GM21526 (cell line): ENCODE data around the gene RDH16.
"Not testable (repeated sequence)": the region's sequence is repeated elsewhere in the genome, so short reads cannot be mapped to it uniquely, and the experiment has no call there.

Source experiments
- ATAC-seq: cut with Tn5 transposase; IDR thresholded peaks from one replicate; pipeline ENCODE4 v1.9.1; 2021; ENCODE audit warnings: moderate library complexity; ENCODE audit not compliant: unreplicated experiment, low FRiP score

Gene RDH16

DNA sequence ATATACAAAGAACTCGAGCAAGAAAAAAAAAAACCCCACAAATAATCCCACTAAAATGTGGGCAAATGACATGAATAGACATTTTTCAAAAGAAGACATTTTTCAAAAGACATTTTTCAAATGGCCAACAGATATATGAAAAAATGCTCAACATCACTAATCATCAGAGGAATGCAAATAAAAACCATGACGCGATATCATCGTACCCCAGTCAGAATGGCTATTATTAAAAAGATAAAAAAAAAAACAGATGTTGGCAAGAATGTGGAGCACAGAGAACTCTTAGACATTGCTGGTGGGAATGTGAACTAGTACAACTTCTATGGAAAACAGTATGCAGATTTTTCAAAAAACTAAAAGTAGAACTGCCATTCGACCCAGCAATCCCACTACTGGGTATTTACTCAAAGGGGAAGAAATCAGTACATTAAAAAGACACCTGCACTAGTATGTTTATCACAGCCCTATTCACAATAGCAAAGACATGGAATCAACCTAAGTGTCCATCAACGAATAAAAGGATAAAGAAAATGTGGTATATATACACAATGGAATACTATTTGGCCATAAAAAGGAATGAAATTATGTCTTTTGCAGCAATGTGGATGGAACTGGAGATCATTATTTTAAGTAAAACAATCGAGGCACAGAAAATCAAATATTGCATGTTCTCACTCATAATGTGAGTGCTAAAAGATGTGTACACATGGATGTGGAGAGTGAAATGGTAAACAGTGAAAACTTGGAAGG is 32.6 kb upstream of the RDH16 start:
- no peak for ATAC-seq

DNA sequence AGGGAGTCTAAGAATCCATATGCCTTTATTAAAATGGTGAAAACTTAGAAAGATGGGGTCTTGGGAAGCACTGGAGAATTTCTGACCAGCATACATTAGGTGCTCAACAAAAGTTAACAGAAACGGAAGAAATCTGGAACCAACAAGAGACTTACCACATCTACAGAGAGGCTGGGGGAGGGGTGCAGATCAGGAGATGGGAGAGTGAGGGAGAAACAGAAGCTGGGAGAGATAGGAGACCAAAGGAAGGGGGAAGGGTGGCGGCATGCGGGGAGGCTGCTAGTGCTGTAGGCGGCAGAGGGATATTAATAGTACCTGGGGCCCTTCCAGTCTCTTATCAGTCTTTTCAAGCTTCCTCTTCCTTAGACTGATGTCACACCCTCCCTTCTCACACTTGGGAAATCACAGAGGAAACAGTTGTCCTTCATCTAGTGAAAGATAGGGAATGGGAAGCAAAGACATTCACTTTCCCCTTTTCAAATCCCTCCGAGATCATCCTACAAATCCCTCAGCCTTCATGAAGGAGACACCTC is 30.9 kb upstream of the RDH16 start:
- no peak for ATAC-seq

DNA sequence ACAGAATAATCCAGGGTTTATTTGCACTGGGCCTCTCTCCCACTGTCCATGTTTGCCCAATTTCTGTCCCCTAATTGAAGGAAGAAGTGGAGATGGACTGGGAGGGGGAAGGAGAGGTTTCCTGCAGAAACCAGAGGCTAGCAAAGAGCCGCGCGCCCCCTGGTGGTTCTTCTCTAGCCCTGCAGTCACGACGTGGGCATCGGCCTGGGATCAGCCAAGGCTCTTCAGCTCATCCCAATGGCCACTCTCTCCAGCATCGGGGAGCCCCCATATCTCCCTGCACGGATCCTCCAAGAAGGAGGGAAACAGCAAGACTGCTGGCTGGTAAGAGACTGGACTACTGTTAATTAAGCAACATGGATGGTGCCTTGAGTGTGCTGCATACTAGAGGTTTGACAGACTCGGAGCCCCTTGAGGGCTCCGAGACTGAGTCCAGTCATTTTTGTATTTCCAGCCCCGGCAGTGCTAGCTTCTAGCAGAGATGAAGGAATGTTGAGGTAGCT is 30.2 kb upstream of the RDH16 start:
- peak; percentile 58 for ATAC-seq

DNA sequence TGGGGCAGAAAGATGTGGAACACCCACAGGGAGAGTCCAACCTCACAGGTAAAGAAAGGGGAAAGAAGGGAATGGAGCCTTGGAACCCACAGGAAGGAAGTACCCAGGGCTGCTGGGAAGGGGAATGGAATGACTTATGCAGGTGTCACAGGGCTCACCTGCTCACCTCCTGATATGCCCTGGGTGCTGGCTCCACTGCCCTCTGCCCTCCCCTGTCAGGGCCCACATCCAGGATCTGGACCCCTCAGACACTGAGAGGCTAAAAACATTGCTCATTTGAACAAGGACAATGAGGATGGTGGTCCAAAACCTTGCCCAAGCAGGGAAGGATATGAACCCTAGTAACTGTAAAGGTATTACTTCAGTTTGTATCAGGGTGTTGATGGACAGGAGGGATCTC is 29.6 kb upstream of the RDH16 start:
- no peak for ATAC-seq

DNA sequence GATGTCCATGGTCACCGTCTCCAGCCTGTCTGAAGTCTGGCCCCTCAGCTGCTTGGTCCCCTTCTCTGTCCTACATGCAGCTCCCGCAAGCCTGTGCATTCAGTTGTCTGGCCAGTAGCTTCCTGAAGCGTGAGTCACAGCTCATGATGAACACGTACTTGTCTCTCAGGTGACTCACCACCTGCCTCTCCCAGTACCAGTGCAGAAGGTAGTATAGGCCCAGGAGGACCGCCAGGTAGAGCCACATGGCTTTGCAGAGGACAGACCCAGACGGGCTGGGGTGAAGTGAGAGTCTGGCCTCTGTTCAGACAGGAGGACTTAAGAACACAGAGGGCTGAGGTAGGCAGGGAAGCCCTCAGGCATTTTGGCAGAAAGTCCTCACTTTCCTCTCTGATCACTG is 28.3 kb upstream of the RDH16 start:
- not testable (repeated sequence) for ATAC-seq

DNA sequence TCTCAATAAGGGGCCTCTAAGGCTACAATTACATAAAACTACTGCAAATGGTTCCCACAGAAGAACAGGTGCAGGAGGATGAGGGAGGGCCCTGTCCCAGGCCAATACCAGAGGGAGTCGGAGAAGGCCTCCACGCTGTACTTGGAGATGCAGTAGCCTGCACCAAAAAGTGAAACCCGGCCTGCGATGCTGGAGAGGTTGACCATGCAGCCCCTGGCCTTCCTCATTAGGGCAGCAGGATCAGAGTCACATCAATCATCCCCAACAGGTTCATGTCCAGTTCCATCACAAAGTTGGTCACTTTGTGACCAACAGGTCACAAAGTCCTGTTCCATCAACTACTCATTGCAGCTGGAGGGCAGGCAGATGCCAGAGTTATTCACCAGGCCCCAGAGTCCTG is 26.0 kb upstream of the RDH16 start:
- no peak for ATAC-seq

DNA sequence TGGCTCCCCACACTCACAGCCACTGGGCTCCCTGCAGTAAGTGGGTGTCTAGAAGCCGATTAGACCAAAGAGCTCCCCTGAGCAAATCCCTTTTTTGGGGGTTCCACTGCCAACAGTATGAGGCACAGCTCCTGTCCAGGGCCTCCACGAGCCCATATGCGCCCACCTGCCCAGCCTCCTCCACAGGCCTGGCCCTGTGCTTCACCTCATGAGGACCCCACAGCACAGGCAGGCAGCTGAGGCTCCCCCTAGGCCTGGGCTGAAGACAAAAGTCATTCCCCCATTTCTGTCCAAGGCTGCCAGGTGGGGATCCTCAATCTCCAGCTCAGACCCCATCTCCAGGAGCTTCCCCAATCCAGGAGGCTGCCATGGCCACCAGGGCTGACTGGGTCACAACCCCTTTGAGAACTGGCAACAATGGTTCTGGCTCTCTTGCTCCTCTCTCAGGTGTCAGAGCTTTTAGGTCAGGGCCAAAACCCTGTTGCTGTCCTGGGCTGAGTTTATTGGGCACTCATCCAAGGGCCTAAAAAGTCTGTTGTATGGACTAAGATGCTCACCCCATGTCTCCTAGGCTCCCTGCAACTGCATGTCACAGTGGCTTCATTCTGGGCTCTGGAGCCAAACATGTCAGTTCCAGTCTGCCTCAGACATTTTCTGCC is 25.3 kb upstream of the RDH16 start:
- not testable (repeated sequence) for ATAC-seq

DNA sequence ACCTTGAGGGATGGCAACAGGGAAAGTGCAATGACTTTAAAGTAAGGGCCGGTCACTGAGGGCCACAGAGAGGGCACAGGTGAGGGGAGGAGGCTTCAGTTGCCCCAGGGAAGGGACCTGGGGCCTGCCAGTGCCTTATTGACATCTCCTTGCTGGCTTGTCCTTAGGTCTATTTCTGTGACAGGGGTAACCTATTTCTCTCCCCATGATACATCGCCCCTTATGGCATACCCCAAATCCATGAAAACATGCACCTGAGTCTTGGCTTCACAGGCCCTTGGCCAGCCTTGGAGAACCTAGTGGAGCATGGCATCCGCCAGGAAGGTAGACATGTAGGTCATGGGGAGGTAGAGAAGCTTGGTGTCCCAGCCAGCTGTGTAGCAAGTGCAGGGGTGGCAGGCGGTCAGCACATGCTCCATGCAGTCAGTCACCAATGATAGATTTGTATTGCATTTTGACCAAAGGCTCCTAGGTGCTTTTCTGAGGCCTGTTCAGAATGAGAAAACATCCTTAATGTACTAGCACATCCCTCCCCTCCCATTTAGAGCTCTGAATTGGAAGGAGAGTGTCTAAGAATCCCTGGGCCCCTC is 23.6 kb upstream of the RDH16 start:
- ATAC-seq = no peak

DNA sequence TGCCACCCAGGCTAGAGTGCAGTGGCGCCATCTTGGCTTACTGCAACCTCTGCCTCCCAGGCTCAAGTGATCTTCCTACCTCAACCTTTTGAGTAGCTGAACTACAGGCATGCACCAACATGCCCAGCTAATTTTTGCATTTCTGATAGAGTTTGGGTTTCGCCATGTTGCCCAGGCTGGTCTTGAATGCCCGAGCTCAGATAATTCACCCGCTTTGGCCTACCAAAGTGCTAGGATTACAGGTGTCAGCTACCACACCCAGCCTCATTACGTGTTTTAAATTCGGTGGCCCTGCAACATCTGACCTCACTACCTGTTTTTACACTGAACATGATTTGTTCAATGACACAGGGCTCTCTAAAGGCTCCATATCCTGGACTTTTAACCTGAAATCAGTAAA is 22.9 kb upstream of the RDH16 start:
- ATAC-seq = no peak

DNA sequence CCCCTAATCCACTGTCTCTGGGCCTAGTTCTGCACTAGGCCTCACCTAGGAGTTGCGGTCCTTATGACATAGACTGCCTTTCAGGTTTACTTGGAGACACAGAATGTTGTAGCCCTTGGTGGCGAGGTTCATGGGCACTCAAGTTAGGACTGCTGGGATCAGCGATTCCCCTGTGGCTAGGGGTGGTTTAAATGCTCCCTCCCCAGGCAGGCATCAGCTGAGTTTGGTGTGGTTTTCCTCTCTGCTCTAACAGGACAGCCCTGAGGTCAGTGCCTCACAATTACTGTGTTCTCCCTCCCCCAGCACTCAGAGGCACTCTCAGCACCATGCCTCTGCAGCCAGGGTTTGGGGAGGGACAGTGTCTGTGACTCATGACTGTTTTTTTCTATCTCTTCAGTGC is 22.2 kb upstream of the RDH16 start:
- ATAC-seq = no peak

DNA sequence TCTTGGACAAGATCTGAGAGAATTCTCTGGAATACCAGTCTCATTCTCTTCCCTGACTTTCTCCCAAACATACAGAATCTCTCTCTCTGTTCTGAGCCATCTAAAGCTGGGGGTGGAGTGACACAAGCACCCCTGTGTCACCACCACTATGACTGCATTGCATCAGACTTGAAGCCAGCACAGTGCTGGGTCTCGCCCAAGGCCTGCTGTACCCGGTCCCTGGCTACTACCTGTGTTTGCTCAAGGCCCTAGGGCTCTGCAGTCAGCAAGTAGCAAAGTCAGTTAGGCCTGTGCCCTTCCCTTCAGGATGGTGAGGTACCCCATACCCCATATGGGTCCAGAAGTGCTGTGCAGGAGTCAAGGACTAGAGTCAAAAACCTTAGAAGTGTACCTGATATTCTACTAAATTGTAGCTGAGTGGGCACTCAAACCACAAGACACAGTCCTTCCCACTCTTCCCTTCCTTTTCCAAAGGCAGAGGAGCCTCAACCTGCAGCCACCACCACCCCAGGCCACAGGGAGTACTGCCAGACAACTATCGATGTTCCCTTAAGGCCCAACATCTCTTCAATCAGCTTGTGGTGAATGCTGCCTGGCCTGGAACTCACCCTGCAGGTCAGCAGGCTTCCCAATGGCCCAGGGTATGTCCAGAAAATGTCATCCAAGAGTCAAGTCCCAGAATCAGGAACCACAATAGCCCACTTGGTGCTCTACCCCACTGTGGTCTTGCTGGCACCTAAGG is 21.2 kb upstream of the RDH16 start:
- no peak for ATAC-seq

DNA sequence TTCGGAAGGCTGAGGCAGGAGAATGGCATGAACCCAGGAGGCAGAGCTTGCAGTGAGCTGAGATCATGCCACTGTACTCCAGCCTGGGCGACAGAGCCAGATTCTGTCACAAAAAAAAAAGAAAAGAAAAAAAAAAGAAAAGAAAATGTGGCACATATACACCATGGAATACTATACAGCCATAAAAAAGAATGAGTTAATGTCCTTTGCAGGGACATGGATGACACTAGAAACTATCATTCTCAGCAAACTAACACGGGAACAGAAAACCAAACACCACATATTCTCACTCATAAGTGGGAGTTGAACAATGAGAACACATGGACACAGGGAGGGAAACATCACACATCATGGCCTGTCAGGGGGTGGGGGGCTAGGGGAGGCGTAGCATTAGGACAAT is 20.0 kb upstream of the RDH16 start:
- not testable (repeated sequence) for ATAC-seq

DNA sequence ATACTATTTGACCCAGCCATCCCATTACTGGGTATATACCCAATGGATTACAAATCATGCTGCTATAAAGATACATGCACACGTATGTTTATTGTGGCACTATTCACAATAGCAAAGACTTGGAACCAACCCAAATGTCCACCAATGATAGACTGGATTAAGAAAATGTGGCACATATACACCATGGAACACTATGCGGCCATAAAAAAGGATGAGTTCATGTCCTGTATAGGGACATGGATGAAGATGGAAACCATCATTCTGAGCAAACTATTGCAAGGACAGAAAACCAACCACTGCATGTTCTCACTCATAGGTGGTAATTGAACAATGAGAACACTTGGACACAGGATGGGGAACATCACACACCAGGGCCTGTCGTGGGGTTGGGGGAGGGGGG is 16.8 kb upstream of the RDH16 start:
- ATAC-seq = not testable (repeated sequence)

DNA sequence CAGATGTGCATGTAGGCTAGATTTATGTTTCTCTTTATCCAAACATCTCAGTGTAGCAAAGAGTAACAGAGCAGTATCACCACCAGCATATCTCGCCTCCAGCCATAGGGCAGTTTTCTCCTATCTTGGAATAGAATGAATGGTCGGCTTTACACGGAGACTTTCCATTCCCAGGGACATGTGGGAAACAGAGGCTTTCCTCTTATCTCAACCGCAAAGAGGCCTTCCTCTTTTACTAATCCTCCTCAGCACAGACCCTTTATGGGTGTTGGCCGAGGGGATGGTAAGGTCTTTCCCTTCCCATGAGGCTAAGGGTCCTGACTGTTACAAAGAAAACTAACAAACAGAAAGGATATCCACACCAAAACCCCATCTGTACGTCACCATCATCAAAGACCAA is 11.5 kb upstream of the RDH16 start:
- not testable (repeated sequence) for ATAC-seq

DNA sequence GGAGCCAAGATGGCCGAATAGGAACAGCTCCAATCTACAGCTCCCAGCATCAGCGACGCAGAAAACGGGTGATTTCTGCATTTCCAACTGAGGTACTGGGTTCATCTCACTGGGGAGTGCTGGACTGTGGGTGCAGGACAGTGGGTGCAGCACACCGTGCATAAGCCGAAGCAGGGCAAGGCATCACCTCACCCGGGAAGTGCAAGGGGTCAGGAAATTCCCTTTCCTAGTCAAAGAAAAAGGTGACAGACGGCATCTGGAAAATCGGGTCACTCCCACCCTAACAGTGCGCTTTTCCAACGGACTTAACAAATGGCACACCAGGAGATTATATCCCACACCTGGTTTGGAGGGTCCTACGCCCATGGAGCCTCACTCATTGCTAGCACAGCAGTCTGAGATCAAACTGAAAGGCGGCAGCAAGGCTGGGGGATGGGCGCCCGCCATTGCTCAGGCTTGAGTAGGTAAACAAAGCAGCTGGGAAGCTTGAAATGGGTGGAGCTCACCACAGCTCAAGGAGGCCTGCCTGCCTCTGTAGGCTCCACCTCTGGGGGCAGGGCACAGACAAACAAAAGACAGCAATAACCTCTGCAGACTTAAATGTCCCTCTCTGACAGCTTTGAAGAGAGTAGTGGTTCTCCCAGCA is 8.7 kb upstream of the RDH16 start:
- ATAC-seq = not testable (repeated sequence)

DNA sequence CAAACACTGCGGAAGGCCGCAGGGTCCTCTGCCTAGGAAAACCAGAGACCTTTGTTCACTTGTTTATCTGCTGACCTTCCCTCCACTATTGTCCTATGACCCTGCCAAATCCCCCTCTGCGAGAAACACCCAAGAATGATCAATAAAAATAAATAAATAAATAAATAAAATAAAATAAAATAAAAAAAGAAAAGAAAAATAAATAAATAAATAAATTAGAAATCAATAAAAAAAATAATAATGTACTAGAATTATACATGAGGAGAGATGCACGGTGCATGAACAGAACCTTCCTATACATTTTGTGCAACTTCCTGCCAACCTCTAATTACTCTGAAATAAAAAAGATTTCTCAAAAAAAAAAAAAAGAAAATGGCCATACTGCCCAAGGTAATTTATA is 7.7 kb upstream of the RDH16 start:
- not testable (repeated sequence) for ATAC-seq

DNA sequence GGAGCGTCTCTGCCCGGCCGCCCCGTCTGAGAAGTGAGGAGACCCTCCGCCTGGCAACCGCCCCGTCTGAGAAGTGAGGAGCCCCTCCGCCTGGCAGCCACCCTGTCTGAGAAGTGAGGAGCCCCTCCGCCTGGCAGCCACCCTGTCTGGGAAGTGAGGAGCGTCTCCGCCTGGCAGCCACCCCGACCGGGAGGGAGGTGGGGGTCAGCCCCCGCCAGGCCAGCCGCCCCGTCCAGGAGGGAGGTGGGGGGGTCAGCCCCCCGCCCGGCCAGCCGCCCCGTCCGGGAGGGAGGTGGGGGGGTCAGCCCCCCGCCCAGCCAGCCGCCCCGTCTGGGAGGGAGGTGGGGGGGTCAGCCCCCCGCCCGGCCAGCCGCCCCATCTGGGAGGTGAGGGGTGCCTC is 6.1 kb upstream of the RDH16 start:
- not testable (repeated sequence) for ATAC-seq

DNA sequence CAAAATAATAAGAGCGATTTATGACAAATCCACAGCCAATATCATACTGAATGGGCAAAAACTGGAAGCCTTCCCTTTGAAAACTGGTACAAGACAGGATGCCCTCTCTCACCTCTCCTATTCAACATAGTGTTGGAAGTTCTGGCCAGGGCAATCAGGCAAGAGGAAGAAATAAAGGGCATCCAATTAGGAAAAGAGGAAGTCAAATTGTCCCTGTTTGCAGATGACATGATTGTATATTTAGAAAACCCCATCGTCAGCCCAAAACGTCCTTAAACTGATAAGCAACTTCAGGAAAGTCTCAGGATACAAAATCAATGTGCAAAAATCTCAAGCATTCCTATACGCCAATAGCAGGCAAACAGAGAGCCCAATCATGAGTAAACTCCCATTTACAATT is 4.8 kb upstream of the RDH16 start:
- ATAC-seq = not testable (repeated sequence)

DNA sequence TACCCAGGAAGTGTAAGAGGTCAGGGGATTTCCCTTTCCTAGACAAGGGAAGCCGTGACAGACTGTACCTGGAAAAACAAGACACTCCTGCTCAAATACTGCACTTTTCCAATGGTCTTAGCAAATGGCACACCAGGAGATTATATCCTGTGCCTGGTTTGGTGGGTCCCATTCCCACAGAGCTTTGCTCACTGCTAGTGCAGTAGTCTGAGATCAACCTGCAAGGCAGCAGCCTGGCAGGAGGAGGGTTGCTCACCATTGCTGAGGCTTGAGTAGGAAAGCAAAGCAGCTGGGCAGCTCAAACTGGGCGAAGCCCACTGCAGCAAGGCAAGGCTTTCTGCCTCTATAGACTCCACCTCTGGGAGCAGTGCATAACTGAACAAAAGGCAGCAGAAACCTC is 1.0 kb upstream of the RDH16 start:
- no peak for ATAC-seq

DNA sequence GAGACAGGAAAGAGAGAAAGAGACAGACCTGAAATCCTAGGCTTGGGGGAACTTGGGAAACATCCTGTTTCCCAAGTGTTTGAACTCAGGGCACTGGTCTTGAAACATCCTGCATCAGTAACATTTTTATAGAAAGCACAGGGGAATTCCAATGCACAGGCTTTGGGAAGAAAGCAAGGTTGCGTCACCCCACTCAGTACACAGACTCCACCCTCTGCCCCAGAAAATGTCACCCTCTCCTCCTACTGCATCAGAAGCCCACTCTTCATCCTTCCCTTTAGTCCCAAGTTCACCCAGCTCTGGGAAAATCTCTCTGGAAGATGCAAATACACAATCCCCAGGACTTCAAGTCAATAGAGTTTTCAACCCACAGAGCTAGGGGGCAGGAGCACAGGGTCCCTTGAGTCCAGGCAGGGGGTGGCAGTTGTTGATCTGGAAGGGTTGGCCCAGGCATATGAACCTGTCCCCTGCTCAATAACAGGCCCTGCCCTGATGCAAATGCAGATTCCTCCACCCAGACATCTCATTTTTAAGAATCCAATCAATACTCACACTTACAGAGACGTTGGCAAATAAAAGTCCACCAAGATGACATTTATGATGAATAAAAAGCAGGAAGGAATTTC is 1.7 kb downstream of the RDH16 start:
- ATAC-seq = no peak
